GM19455 (cell line): ENCODE measurements around the gene NR2E1.

Experiments
- ATAC-seq: cut with Tn5 transposase; IDR thresholded peaks from one replicate; pipeline ENCODE4 v1.9.1; 2021; ENCODE audit not compliant: unreplicated experiment

NR2E1 gene

GRCh38 chr6:108170332-108171290 lies 4.8 kb downstream of the NR2E1 start:
- ATAC-seq, result no peak

GRCh38 chr6:108171291-108171917 lies 5.6 kb downstream of the NR2E1 start:
- no peak for ATAC-seq

- ATAC-seq, result no peak
Measured at GRCh38 chr6:108171918-108172516, 6.2 kb downstream of the NR2E1 start.

- no peak for ATAC-seq
Measured at GRCh38 chr6:108174371-108175175, 8.8 kb downstream of the NR2E1 start.

GRCh38 chr6:108175176-108175591 lies 9.4 kb downstream of the NR2E1 start:
- ATAC-seq, result no peak

GRCh38 chr6:108175592-108176279 lies 9.9 kb downstream of the NR2E1 start:
- no peak for ATAC-seq

GRCh38 chr6:108176281-108177089 lies 10.7 kb downstream of the NR2E1 start:
- ATAC-seq, result no peak

GRCh38 chr6:108179741-108180140 lies 13.9 kb downstream of the NR2E1 start:
- ATAC-seq, result no peak

- no peak for ATAC-seq
Measured at GRCh38 chr6:108180266-108180665, 14.4 kb downstream of the NR2E1 start.

GRCh38 chr6:108180776-108181175 lies 15.0 kb downstream of the NR2E1 start:
- no peak for ATAC-seq

GRCh38 chr6:108186226-108186625 lies 20.4 kb downstream of the NR2E1 start:
- ATAC-seq, result no peak

- no peak for ATAC-seq
Measured at GRCh38 chr6:108187519-108187918, 21.7 kb downstream of the NR2E1 start.

GRCh38 chr6:108193131-108193530 lies 27.3 kb downstream of the NR2E1 start:
- ATAC-seq, result no peak

GRCh38 chr6:108193835-108194234 lies 28.0 kb downstream of the NR2E1 start:
- ATAC-seq, result no peak

GRCh38 chr6:108194503-108194902 lies 28.7 kb downstream of the NR2E1 start:
- no peak for ATAC-seq

- ATAC-seq, result no peak
Measured at GRCh38 chr6:108195209-108195608, 29.4 kb downstream of the NR2E1 start.

GRCh38 chr6:108198761-108199498 lies 33.1 kb downstream of the NR2E1 start:
- no peak for ATAC-seq

- no peak for ATAC-seq
Measured at GRCh38 chr6:108200186-108200585, 34.4 kb downstream of the NR2E1 start.

GRCh38 chr6:108200631-108201030 lies 34.8 kb downstream of the NR2E1 start:
- ATAC-seq, result no peak
